HepG2 (cell line): ENCODE results near the gene RRP36. TPM values are rescaled to one million over a fixed set of nuclear protein-coding genes. Genes with fewer than 3 reads are reported as not detected.
A peak's percentile ranks its signal among the peaks of the same experiment; 100 is the strongest.

Experiments
- ARID4A ChIP-seq: sonication (generic); formaldehyde crosslinking; IDR thresholded peaks from 2 replicates; pipeline ENCODE4 v1.5.0; 2020; ENCODE audit warnings: mild to moderate bottlenecking, missing genetic modification reagents, borderline replicate concordance
- BRF2 ChIP-seq: sonication (generic); formaldehyde crosslinking; IDR thresholded peaks from 2 replicates; pipeline ENCODE4 v1.8.1; 2022; ENCODE audit warnings: mild to moderate bottlenecking, missing genetic modification reagents
- FOXA1 ChIP-seq, 2 experiments: fragments of 450-650 bp in 1 of 2; sonication (generic) in 1 of 2; formaldehyde crosslinking in 1 of 2; IDR thresholded peaks; 2 replicates each; pipeline versions ENCODE4 v1.4.0 to v1.6.1; 2016 to 2020; ENCODE audit warnings: missing genetic modification reagents in 1 of 2
- HDAC2 ChIP-seq: sonication (generic); formaldehyde crosslinking; IDR thresholded peaks from 2 replicates; pipeline ENCODE4 v1.4.0; 2020; ENCODE audit warnings: missing genetic modification reagents
- MXD4 ChIP-seq: IDR thresholded peaks from 2 replicates; pipeline ENCODE4 v1.6.1; 2016; ENCODE audit warnings: mild to moderate bottlenecking, missing biosample characterization, missing genetic modification reagents
- PHF20 ChIP-seq: sonication (generic); formaldehyde crosslinking; IDR thresholded peaks from 2 replicates; pipeline ENCODE4 v1.5.0; 2020; ENCODE audit warnings: mild to moderate bottlenecking, missing genetic modification reagents
- PITX1 ChIP-seq: sonication (generic); formaldehyde crosslinking; IDR thresholded peaks from 2 replicates; pipeline ENCODE4 v1.5.1; 2020; ENCODE audit warnings: mild to moderate bottlenecking, missing genetic modification reagents
- PRMT3 ChIP-seq: sonication (generic); formaldehyde crosslinking; IDR thresholded peaks from 2 replicates; pipeline ENCODE4 v1.8.1; 2022; ENCODE audit warnings: low read depth, mild to moderate bottlenecking, moderate library complexity, missing genetic modification reagents, borderline replicate concordance
- RERE ChIP-seq: IDR thresholded peaks from 2 replicates; pipeline ENCODE4 v1.6.1; 2016; ENCODE audit warnings: low read depth, missing genetic modification reagents, missing compliant biosample characterization
- SMC3 ChIP-seq: IDR thresholded peaks from 2 replicates; pipeline ENCODE4 v1.6.1; 2011; ENCODE audit warnings: low read length, improper control_type of control experiment
- TP53 ChIP-seq: sonication (generic); formaldehyde crosslinking; conservative IDR thresholded peaks from 2 replicates; pipeline ENCODE4 v1.4.0; 2020; ENCODE audit warnings: missing genetic modification reagents
- ZNF513 ChIP-seq: sonication (generic); formaldehyde crosslinking; conservative IDR thresholded peaks from 2 replicates; pipeline ENCODE4 v1.5.0; 2020; ENCODE audit warnings: missing genetic modification reagents
- ZNF567 ChIP-seq: sonication (generic); formaldehyde crosslinking; IDR thresholded peaks from 2 replicates; pipeline ENCODE4 v1.8.1; 2023; ENCODE audit warnings: mild to moderate bottlenecking, missing genetic modification reagents, borderline replicate concordance
- polyA plus RNA-seq, 8 experiments: library from polyadenylated mRNA; depleted of rRNA in 3 of 8; stranded (reverse) in 7 of 8; unstranded in 1 of 8; fragments of >200 nt; fragmentation: Illumina TruSeq in 4 of 8; extraction: Trizol in 4 of 8; gene quantifications; 2 replicates each; pipeline versions ENCODE4 v1.2.1 to v1.2.3, GENCODE V29; 2011 to 2016; ENCODE audit warnings: low read depth in 4 of 8, missing spikeins in 1 of 8, mixed read lengths in 1 of 8; ENCODE audit not compliant: insufficient read depth in 1 of 8
- total RNA-seq, 5 experiments: library from RNA; depleted of rRNA; stranded (reverse); fragments of >200 nt; fragmentation: Illumina TruSeq; extraction: Trizol; gene quantifications; 2 replicates each; pipeline ENCODE4 v1.2.3, GENCODE V29; 2016; ENCODE audit warnings: low read depth in 1 of 5

RRP36 gene
- total and polyA plus RNA-seq, 2 of the 13 experiments (the other 11 are each of a cell fraction or from before 2014, with no cell fraction given), result 29.5 to 144 TPM

GRCh38 chr6:42984001-42984923, 37.2 kb upstream of the RRP36 start, which contains the start of gene PPP2R5D (continued):
- TF ChIP-seq ARID4A (CRISPR knock-in tag), result peak; percentile 67; the same call in 1 of the 2 replicates
- TF ChIP-seq FOXA1 (IDR thresholded peaks at IDR 0.05), result no peak
- TF ChIP-seq FOXA1 (CRISPR knock-in tag; IDR thresholded peaks at IDR 0.05), result no peak
- no peak for TF ChIP-seq ZNF513
- no peak for TF ChIP-seq PRMT3 (CRISPR knock-in tag)
- TF ChIP-seq BRF2, result peak; percentile 80
- TF ChIP-seq HDAC2, result peak; percentile 17; the same call in 1 of the 2 replicates
- TF ChIP-seq TP53 (CRISPR knock-in tag), result peak; percentile 90
- TF ChIP-seq SMC3, result no peak
- no peak for TF ChIP-seq MXD4 (CRISPR knock-in tag)
- peak; percentile 63; the same call in 1 of the 2 replicates for TF ChIP-seq PHF20 (CRISPR knock-in tag)
- peak; percentile 29; the same call in 1 of the 2 replicates for TF ChIP-seq PITX1
- no peak for TF ChIP-seq RERE
- no peak for TF ChIP-seq ZNF567
